Measurements from ENCODE around the gene BRAT1. TPM values are rescaled to one million over a fixed set of nuclear protein-coding genes. Genes with fewer than 3 reads are reported as not detected.

Gene BRAT1
- total RNA-seq, 1 donor from 2014 or later: 30.5 TPM

DNA sequence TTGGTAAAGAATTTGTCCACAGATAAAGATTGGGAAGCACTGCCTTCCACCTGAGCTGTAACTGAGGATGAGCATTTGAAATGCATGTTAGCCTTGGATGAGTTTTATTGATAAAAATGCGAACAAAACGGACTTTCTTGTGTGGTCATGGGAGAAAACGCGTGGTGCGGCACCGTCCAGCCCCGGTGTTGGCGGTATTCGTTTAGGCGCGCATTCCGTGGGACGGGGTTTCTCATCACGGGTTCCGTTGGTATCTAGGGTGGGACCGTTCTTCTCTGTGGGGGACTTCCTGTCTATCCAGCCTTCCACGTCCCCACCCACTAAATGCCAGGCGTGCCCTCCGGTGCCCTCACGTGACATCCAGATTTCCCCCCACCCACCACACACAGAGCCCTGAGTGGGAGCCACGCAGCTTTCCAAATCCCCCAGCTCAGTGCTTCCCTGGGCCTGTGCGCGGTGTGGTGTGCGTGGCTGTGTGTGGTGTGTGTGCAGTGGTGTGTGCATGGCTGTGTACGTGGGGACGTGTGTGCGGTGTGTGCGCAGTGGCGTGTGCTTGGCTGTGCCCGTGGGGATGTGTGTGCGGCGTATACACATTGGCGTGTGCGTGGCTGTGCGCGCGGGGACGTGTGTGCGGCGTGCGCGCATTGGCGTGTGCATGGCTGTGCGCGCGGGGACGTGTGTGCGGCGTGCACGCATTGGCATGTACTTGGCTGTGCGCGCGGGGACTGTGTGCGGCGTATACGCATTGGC lies 21.6 kb upstream of the BRAT1 start:
- Mint-ChIP-seq H3K4me1 (ENCODE audit: low read depth, unreplicated experiment) (peaks cover 2% of the 10 kb centered on the region), H3K36me3 (ENCODE audit: unreplicated experiment) (no peaks in the 10 kb centered on the region), H3K27me3 (ENCODE audit: unreplicated experiment) (peaks cover 5% of the 10 kb centered on the region), H3K9me3 (ENCODE audit: unreplicated experiment) (peaks cover 2% of the 10 kb centered on the region), H3K27ac (ENCODE audit: unreplicated experiment) (no peak overlapping the region), H3K4me3 (ENCODE audit: unreplicated experiment) (no peak overlapping the region)
- no peak for DNase-seq
- TF ChIP-seq, protein P1, sequence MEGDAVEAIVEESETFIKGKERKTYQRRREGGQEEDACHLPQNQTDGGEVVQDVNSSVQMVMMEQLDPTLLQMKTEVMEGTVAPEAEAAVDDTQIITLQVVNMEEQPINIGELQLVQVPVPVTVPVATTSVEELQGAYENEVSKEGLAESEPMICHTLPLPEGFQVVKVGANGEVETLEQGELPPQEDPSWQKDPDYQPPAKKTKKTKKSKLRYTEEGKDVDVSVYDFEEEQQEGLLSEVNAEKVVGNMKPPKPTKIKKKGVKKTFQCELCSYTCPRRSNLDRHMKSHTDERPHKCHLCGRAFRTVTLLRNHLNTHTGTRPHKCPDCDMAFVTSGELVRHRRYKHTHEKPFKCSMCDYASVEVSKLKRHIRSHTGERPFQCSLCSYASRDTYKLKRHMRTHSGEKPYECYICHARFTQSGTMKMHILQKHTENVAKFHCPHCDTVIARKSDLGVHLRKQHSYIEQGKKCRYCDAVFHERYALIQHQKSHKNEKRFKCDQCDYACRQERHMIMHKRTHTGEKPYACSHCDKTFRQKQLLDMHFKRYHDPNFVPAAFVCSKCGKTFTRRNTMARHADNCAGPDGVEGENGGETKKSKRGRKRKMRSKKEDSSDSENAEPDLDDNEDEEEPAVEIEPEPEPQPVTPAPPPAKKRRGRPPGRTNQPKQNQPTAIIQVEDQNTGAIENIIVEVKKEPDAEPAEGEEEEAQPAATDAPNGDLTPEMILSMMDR (IDR thresholded peaks at IDR 0.05; ENCODE audit: partially characterized antibody, unreplicated experiment): no peak

DNA sequence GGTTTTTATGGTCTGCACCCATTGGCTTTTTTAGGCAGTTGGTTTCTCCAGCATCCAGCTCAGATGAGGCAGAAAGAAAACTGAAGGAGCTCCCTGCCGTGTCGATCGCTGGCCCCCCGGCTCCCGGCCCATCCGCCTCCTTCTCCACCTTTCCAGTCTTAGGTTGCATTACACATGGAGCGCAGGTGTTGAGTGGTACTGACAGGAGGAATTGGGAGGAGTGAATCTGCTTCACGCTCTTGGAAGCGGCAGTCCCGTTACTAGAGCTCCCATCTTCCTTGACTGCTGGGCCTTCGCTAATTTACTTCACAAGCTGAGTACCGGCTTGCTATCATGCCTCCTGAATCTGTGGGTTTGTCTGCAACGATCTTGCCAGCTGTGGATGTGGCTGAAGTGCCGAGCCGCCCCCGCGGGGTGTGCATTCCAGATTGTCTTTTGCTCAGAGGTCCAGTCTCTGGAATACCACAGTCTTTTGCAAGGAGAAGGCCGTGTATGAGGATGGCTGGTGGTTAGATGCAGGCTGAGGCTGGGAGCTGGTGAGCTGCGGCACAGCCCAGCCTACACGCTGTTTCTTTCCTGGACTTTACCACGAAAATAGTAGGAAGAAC lies 20.5 kb upstream of the BRAT1 start:
- H3K9me3 Mint-ChIP-seq (ENCODE audit: unreplicated experiment): peaks cover 2% of the 10 kb centered on the region

DNA sequence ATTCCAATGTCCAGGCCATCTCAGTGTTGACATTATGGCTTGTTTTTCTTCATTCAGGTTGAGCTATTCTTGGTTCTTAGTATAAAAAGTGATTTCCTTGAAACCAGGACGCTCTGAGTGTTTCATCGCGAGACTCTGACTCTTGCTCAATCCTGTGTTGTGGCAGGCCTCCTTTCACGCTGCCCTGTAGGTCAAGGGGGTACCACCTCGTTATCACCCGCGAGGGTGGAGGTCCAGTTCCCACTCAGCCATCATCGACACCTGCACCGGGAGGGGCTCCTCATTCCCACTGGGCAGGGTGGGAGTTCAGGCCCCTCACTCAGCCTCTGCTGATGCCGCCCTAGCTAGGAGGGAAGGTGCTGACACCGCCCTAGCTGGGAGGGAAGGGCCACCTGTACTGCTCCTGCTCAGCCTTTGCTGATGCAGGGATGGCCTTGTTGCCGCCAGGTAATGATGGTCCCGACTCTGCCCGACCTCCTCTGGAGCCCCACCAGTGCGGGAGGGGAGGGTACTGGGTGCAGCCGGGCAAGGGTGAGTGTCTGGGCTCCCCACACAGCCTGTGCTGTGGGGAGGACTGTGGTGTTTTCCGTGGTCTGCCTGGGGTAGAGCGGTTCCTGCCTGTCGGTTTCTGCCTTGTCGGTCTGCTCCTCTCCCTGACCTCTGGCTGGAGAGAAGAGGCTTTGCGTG lies 19.9 kb upstream of the BRAT1 start:
- Mint-ChIP-seq H3K4me1 (ENCODE audit: low read depth, unreplicated experiment) (peaks cover 4% of the 10 kb centered on the region), H3K27me3 (ENCODE audit: unreplicated experiment) (peaks cover 4% of the 10 kb centered on the region), H3K36me3 (ENCODE audit: unreplicated experiment) (no peaks in the 10 kb centered on the region), H3K27ac (ENCODE audit: unreplicated experiment) (no peak overlapping the region), H3K4me3 (ENCODE audit: unreplicated experiment) (no peak overlapping the region), H3K9me3 (ENCODE audit: unreplicated experiment) (peaks cover 2% of the 10 kb centered on the region)
- TF ChIP-seq, protein P1 (IDR thresholded peaks at IDR 0.05; ENCODE audit: partially characterized antibody, unreplicated experiment): no peak
- DNase-seq: no peak

More for the DNA sequence above, 20.5 kb upstream of the BRAT1 start:
- TF ChIP-seq, protein P1 (IDR thresholded peaks at IDR 0.05; ENCODE audit: partially characterized antibody, unreplicated experiment): no peak
- no peak for DNase-seq
- Mint-ChIP-seq H3K36me3 (ENCODE audit: unreplicated experiment) (no peaks in the 10 kb centered on the region), H3K27ac (ENCODE audit: unreplicated experiment) (no peak overlapping the region), H3K4me3 (ENCODE audit: unreplicated experiment) (no peak overlapping the region), H3K27me3 (ENCODE audit: unreplicated experiment) (peaks cover 5% of the 10 kb centered on the region), H3K4me1 (ENCODE audit: low read depth, unreplicated experiment) (peaks cover 4% of the 10 kb centered on the region)

DNA sequence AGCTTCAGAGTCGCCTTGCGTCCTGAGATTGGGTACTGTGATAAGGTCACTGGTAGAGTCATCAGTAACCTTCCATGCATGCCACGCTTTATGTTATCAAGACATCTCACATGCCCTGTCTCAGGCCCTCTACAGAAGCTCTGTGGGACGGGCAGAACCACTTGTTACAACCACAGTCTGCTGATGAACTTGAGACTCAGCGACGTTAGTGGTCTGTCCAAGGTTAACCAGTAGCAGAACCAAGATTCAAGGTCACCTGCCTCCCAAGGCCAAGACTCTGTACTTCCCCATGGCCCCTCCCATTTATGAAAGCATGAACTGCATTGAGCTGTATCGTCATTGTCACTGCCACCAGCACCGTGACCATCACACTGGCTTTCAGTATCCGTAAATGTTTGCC lies 18.4 kb upstream of the BRAT1 start:
- peaks cover 1% of the 10 kb centered on the region for H3K27me3 Mint-ChIP-seq (ENCODE audit: unreplicated experiment)
- H3K4me3 Mint-ChIP-seq (ENCODE audit: unreplicated experiment): no peak overlapping the region
- no peak overlapping the region for H3K27ac Mint-ChIP-seq (ENCODE audit: unreplicated experiment)
- TF ChIP-seq, protein P1 (IDR thresholded peaks at IDR 0.05; ENCODE audit: partially characterized antibody, unreplicated experiment): no peak
- H3K9me3 Mint-ChIP-seq (ENCODE audit: unreplicated experiment): peaks cover 2% of the 10 kb centered on the region
- peaks cover 4% of the 10 kb centered on the region for H3K4me1 Mint-ChIP-seq (ENCODE audit: low read depth, unreplicated experiment)
- DNase-seq: no peak
- no peaks in the 10 kb centered on the region for H3K36me3 Mint-ChIP-seq (ENCODE audit: unreplicated experiment)
